NCI-H2029 treated with DMSO at 0.1 percent for 48 hours (cell line): ENCODE measurements around the gene CSMD2.
"Not testable (repeated sequence)": the region's sequence is repeated elsewhere in the genome, so short reads cannot be mapped to it uniquely, and the experiment has no call there.

Source experiments
- DNase-seq: peaks from one replicate; lab custom pipeline; 2025; lab: John Stamatoyannopoulos, UW

Gene CSMD2

DNA sequence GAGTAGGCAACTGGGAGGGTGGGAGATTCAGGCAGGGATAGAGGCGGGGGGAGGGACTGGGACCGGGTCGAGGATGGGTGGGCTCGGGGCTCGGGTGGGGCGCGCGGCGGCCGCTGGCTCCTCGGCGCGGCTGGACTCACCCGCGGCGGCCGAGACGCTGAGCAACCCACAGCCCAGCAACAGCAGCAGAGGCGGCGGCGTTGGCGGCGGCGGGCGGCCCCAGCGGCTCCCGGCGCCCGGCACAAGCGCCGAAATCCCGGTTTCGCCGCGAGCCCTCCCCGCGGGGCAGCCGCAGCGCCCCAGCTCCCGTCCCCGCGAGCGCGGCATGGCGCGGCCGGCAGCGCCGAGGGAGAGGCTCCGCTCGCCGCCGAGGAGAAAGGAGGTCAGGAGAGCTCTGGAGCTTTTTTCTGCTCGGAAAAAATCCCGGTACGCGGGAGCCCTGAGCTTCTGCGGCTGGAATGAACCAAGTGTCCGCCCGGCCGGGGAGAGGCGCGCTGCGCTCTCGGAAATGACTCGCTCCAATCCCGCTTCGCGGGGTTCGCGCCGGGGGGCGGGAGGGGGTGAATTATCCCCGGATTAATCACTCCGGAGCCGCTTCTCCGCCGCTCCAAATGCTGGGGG, at the start of gene CSMD2:
Gene CSMD2, minus strand, starts transcription at position 460 of the 621 bp plus-strand sequence. Its CDS starts 133 bp downstream, at position 327.
- DNase-seq, result peak; percentile 6

DNA sequence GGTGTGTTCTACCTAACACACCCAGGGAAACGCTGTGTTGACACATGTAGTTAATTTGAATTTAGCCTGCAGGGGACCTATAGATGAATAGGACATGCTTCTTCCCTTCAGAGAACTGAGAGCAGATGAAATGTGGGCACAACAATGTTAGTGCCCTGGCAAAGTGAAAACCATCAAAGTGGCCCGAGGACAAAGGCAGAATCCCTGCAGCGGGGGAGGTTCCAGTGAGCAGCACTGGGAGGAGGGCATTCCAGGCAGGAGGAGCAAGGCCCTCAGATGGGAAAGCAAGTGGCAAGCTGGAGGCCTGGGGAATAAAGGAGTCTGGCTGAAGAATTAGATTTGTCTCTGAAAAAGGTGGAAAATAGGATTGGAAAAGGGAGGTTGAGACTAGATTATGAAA, 48.9 kb upstream of the CSMD2 start:
- no peak for DNase-seq

DNA sequence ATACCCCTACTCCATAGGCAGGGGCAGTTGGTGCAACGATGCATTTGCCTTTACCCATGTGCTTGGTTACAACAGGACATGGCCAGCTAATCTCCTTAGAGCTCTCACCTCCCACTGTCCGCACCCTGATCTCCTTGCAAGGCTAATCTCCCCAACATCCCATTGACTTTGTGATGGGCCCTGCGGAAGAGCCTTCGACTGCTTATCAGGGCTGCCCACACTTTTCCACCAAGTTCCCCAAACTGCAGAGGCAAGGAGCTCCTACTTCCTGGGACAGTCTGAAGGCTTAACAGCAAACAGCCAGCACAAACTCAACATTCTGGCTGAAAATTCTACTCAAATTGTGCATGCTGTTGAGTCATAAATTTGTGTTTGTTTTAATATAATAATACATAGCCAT, 47.6 kb upstream of the CSMD2 start:
- DNase-seq, result no peak

DNA sequence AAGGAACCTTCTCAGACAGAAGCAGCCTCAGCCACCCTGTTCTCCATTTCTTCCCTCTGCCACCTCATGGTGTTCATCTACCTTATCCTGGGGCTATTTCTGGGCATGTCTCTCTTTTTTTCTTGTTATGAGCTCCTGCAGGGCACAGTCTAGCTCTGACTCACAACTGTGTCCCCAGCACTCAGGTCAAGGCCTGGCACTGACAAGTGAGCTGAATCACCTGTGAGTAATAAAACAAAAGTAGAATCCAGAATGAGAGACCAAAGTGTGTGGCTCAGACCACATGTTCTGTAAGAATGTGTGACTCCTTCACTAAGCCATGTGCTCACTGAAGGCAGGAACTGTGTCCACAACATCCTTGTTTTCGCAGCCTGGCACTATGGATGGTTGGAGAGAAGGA, 34.9 kb upstream of the CSMD2 start:
- DNase-seq, result no peak

DNA sequence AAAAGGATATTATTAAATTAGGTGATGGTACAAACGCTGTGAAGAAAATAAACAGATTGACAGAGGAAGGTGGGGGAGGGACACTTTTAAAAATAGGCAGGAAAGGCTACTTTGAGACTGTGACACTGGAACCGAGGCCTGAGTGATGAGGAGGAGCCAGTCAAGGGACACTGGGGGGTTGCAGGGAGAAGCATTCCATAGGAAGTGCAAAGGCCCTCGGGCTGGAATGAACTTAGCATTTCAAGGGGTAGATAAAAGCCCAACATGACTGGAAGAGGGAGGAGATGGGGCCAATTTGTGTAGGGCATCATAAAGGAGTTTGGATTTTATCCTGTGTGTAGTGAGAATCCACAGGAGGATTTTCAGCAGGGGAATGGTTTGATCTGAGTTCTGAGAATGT, 27.6 kb upstream of the CSMD2 start:
- no peak for DNase-seq

DNA sequence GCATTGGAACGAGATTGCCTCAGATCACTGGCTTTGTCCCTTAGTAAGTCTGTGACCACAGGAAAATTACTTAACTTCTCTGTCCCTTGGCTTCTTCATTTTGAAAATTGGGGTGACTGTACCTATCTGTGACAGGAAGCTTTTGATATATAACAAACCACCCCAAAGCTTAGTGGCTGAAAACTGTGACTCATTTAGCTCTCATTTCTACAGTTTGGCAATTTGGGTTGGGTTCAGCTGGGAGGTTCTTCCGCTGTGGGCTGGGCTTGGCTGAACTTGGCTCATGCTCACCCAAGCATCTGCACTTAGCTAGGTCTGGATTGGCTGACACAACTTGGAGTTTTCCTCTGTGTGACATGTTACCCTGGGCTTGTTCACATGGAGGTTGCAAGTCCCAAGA, 25.7 kb upstream of the CSMD2 start:
- DNase-seq, result no peak

DNA sequence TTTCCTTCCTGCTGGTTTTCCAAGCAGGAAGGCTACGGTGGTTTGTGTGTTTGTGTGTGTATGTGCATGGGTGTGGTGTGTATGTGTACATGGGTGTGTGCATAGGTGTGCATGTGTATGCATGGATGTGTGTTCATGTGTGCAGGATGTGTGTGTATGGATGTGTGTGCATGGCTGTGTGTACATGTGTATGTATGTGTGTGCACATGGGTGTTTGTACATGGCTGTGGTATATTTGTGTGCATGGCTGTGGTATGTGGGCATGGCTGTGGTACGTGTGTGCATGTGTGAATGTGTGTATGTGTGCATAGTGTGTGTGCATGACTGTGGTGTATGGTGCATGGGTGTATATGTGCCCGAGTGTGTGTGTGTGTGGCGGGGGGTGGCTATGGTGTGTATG, 24.0 kb upstream of the CSMD2 start:
- DNase-seq, result no peak

DNA sequence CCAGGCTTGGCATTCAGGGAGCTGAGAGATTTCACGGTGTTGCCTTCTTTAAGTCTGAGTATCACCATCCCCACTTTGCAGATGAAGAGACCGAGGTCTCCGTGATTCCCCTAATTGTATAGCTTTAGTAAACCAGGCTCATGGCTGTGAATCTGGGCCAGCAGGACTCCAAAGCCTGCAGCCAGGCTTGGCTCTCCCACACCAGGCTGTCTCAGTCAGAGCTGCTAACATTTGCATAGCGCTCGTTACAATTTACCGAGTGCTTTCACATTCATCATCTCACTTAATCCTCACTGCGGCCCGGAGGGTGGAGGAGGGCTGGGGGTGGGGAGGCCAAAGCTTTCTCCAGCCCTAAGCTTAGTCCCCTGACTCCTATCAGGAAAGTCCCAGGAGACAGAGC, 23.4 kb upstream of the CSMD2 start:
- DNase-seq, result no peak

DNA sequence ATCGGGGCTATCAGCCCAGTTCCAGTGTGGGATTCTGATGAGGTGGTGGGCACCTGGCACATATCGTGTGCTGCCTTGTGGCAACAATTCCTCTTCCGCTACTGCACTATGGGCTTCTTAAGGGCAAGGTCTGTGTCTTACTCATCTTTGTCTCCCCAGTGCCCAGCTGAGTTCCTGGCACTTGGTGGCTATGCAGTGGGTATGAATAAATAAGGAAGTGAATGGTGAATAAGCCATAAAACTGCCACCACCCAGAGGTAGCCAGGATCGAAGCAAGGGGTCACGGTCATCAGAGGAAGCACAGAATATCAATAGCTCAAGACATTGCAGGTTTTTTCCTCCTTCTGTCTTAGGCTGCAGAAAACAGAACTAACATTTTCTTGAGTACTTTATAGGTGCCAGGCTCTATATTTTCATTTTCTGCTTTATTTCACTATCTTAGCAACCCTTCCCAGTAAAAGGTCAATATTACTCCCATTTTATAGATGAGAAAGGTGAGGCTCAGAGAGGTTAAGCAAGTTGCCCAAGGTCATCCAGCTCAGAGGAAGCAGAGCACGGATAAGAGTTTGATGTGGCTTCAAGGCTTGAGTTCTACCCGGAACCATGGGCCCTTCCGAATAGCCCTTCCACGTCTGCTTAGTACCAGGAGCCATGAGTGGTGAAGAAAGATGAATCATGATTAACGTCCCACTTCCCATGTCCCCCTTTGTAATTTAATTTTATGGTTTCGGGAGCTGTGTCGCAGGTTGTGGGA, 21.9 kb upstream of the CSMD2 start:
- DNase-seq, result no peak

DNA sequence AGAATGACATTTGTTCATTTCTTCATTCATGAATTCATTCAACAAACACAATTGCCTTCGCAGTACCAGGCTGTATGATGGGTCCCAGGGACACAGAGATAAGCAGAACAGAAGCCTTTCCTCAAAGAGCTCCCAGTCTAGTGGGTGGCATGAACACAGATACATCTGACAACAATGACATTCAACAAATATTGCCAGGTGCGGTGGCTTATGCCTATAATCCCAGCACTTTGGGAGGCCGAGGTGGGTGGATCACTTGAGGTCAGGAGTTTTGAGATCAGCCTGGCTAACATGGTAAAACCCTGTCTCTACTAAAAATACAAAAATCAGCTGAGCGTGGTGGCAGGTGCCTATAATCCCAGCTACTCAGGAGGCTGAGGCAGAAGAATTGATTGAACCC, 18.4 kb upstream of the CSMD2 start:
- DNase-seq, result not testable (repeated sequence)

DNA sequence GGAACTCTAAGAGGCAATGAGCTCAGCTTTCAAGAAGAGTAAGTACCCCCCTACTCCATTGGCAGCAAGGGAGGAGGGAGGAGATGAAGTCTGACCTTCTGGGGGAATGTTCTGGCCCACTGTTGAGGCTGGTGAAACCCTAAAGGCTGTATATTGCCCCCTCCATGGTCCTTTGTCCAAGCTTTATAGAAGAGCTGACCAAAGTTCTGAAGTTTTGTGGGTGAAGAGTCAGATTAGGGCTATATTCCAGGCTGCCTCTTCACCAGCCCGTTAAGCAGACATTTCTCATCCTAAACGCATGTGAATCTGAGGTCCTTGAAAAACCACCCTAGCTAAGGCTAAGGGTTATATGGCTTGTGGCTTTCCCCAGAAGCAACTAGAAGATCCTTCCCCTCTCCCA, 13.0 kb upstream of the CSMD2 start:
- DNase-seq, result no peak

DNA sequence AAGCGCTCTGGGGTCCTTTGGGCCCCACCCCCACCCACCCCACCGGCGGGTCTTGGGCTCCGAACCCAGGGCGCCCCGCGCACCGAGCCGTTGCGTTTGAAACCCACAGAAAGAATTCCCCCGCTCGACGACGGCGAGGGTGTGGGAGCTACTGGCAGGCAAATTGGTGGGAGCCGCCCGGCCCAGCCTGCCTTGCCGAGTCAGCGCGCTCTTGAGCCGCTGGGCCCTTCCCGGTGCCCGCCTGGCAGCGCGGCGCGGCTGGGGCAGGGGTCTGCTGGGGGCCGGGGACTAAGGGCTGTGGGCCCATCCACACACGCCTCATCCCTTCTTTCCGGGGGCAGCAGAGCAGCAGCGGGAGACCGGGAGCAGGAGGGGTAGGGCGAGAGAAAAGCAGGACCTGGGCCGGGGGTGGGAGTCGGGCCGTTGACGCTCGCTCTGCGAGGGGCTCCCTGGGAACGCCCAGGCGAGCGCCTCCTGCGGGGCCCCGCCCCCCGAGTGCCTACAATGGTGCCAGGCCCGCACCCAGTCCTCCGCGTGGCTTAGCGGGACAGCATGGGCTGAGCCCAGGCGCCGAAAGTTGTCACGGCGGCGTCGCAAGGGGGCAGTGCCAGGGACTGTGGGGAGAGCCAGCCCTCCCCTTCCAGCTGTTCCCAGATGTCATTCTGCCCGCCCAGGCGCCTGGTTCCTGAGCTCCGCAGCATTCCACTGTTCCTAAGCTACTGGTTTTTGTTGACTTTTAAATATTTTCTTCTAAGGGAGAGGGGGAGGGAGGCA, 12.0 kb upstream of the CSMD2 start, which contains the start of gene C1orf94:
Gene C1orf94, plus strand, starts transcription at position 78 of the 774 bp plus-strand sequence. CDS start 883 bp downstream, outside the sequence.
- DNase-seq, result no peak

DNA sequence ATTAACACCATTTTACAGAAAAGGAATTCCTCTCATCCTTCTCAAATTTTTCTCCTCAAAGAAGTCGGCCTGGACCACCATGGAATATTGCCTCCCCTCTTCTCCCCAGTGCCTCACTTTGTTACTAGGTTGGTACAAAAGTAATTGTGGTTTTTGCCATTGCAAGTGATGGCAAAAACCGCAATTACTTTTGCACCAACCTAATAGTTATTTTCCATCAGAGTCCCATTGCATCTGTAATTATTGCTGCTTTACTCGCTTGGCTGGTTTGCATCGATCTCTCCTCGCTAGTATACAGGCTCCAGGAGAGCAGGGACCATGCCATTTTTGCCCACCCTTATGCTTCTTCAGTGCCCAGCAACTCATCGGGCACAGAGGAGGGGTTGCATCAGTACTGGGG, 10.7 kb upstream of the CSMD2 start:
- DNase-seq, result no peak

DNA sequence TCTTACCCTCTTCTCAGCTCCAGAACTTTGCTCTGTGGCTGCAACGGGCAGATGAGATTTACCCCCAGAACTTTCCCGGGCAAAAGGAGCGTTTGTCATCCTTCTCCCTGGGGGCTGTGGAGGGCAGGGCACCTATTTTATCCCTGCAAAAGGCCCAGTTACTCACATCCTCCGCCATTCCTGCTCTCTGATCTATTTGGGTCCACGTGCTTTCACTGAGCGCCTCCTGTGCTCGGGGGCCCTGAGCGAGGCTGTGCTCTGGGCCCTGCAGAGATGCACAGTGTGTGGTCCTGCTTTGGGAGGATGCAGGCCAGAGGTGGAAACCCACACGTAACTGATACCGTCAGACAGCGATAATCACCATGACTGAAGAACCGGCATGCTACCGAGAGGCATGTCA, 2.4 kb upstream of the CSMD2 start:
- DNase-seq, result no peak

DNA sequence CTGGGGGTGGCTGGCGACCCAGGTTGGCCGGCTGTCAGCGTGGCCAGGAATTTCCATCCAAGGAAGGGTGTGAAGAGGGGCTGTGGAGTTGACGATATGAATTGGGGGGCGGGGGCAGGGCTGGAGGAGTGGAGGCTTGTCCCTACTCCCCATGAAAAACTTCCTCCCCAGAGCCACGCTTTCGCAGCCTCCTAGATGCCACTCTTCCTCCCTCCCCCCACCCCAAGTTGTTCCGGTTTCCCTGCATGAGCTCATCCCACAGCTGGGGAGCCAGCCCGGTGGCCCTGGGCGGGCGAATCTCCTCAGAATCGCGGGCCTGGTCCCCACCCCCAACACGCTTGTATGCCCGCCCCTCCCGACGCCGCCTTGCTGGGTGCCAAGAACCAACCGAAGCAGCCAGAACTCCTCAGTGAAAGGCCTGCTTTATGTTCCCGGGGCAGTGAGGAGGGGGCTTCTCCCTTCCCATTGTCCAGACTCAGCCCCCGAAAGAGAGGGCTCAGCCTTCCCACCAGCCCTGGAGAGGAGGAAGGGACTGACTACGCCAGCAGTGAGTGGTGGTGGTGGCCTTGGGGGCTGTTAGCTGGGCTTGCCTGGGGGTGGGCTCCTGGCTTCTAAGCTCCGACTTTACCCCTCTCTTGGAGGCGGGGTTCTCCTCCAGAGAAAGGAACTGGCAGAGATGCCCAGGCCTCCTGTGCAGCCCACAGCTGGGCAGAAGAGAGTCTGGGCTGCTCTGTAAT, 1.8 kb upstream of the CSMD2 start:
- DNase-seq, result no peak

DNA sequence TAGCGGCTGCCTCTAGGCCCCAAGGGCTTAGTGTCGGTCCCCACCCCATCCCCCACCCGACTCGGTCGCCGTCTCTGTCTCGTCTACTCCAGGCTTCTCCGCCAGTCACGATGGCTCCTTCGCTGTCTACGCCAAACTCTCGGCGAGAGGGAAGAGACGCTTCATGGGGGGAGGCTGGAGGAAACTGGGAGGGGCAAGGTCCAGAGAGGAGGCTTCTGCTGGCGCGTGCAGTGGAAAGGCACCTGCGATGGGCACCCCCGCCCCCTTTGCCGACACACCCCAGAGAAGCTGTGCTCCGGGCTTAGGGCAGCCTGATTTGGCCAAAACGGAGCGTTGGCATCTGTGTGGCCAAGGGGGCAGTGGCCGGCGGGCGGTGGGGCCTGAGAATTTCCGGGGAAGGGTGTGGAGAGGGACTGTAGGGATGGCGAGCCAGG, 1.2 kb upstream of the CSMD2 start:
- no peak for DNase-seq

DNA sequence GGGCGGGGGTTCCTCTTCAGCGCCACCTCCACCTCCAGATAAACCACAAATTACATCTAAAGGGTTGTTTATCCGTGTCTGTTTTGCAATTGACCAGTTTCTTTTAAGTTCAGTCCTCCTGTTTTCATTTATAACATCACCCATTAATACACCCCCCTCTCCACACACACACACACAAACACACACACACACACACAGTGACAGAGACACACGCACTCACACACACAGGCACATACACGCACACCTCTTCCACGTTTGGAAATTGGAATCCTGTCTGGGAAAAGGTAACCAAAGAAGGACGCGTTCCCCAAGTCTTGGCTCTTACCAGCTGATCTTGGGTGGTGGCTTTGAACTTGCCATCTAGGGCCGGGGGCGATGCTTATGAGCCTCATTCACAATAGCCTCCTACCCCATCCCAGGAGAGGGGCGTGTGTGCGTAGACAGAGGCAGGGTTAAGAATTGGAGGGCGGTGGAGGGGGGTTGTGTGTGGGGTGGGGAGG, 442 bp upstream of the CSMD2 start:
- no peak for DNase-seq

DNA sequence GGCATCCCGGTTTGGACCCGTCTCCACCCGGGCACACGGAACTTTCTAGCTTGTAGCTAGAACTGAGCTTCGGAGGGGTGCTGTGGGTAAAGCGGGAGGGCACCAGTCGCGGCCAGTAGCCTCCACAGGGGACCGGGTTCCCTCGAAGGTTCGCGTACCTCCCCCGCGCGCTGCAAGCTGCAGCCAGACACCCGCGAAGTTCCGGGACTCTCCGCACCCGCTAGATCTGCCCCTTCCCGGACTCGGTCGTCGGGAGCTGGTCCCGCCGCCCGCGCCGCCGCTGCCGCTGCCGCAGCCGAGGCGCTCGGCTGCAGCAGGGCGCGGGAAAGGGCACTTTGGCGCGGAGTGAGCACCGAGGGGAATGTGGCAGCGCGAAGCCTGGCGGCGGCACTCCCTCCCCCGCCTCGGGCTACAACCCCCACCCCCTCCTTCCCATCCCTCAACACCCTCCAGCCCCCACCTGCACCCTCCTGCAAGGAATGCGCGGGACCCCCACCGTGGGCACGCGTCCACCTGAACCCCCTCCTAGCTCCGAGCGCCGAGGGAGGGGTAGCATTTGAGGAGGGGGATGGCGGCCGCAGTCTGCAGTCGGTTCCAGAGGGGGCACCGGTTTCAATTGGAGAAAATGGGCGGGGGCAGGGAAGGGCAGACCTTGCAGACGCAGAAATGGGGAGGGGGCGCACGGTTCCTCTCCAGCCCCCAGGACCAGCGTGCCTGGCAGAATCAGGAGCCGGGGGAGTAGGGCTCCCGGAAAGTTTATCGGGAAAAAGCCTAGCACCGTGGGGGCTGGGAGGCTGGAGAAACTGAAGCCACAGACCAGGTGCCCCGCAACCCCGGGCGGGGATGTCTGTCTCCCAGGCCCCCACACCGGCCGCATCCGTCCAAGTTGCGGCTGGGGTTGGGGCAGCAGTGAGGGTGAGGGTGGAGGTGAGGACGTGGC, 968 bp downstream of the CSMD2 start:
- no peak for DNase-seq

DNA sequence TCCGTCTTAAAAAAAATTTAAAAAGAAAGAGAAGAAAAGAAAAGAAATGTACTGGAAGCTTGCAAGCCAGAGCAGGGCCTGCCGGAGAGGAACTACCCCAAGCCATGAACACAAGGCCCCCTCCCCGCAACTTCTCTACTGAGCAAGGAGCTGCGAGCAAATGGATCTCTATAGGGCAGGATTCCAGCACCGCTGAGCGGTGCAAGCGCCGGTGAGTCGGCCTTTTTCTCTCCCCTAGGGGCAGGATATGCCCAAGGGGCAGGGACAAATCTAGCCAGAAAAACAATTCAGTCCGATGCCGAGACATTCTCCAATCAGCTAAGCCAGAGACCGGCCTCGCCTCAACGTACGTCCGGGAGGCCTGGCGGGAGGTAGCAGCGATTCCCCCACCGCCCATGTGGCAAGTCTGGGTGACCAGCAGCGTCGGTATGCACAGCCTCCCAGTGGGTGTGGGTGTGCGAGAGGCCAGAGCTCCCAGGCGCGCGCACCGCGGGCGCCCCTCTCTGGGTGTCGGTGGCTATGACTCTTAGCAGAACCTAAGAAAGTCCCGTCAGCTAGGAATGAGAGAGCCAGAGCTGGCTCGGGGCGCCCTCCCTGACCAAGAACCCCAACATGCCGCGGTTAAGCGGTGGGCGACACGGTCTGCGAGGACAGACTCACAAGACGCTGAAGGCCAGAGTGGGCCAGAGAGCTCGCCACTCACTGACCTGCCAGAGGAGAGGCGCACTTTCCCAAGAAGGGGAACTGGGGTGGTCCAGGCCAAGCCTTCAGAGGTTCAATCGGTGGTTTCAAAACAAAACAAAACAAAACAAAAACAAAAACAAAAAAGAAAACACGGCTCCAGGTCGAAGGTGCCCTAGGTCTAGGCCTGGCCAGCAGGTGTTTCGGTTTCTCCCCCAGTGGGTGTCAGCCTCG, 1.9 kb downstream of the CSMD2 start:
- peak; percentile 45 for DNase-seq

DNA sequence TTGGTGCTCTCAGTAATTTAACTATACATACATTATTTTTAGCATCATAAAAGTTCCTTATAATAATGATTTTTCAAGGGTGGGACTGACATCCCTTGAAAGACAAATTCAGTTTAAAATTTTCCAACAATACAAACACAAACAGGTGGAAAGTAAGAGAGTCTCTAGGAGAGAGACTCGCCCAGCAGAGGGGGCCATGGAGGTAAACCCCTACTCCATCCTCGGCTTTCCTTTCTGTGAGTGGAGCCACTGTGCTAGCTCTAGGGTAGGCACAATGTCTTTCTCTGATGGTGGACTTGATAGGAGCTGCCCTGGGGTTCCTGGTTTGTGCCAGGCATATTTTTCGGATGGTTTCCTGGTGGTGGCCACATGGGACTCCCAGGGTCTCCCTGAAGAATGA, 8.3 kb downstream of the CSMD2 start:
- no peak for DNase-seq
